ENCODE measurements around the gene PRKCSH. TPM values are rescaled to one million over a fixed set of nuclear protein-coding genes. Genes with fewer than 3 reads are reported as not detected.
"Not testable (repeated sequence)": the region's sequence is repeated elsewhere in the genome, so short reads cannot be mapped to it uniquely, and the experiment has no call there.

Gene PRKCSH
- total RNA-seq, 1 experiment from 2014 or later: 257 TPM

DNA sequence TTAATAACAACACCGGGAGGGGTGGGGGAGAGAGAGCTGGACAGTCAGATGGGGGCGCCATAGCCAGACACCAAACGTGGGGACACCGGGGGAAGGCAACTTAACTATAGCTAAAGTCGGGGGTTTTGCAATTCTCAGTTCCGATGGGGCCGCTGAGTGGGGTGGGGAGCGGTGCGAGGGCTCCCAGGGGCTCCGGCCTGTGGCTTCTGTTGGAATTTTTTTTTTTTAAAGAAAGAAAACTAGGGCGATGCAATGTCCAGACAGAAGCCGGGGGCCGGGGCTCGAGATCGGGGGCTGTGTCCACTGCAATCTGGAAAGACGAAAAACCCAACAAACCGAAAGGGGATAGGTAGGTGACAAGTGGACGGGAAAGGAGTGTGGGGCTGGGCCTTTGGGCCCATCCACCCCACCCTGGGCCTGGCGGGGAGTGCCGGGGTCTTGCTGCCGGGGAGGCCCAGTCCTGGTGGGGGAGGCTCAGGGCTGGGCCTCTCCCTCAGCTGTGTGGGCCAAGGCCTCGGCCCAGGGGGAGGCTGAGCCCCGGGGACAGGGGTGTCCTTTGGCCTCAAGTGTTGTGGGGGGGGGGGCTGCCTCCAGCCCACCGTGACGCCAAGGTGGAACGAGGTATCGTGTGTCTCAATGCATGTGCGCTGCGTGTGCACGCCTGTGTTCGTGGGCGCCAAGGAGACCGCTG, 17.3 kb downstream of the PRKCSH start:
- peaks cover 6% of the 10 kb centered on the region for H3K36me3 Mint-ChIP-seq (ENCODE audit: insufficient read depth, unreplicated experiment)
- no peaks in the 10 kb centered on the region for H3K9me3 Mint-ChIP-seq (ENCODE audit: unreplicated experiment)
- H3K4me1 Mint-ChIP-seq (ENCODE audit: insufficient read depth, unreplicated experiment): no peaks in the 10 kb centered on the region
- TF ChIP-seq, protein P1, sequence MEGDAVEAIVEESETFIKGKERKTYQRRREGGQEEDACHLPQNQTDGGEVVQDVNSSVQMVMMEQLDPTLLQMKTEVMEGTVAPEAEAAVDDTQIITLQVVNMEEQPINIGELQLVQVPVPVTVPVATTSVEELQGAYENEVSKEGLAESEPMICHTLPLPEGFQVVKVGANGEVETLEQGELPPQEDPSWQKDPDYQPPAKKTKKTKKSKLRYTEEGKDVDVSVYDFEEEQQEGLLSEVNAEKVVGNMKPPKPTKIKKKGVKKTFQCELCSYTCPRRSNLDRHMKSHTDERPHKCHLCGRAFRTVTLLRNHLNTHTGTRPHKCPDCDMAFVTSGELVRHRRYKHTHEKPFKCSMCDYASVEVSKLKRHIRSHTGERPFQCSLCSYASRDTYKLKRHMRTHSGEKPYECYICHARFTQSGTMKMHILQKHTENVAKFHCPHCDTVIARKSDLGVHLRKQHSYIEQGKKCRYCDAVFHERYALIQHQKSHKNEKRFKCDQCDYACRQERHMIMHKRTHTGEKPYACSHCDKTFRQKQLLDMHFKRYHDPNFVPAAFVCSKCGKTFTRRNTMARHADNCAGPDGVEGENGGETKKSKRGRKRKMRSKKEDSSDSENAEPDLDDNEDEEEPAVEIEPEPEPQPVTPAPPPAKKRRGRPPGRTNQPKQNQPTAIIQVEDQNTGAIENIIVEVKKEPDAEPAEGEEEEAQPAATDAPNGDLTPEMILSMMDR (IDR thresholded peaks at IDR 0.05; ENCODE audit: unreplicated experiment): no peak
- H3K4me3 Mint-ChIP-seq (ENCODE audit: unreplicated experiment): no peak overlapping the region
- H3K27me3 Mint-ChIP-seq (ENCODE audit: insufficient read depth, unreplicated experiment): no peaks in the 10 kb centered on the region
- CTCF ChIA-PET: interaction anchor here (0.6 kb wide), 1 partner anchor 66 kb away, joined by 3 read pairs; no protein-coding TSS in a partner anchor
- H3K27ac Mint-ChIP-seq (ENCODE audit: low read depth, unreplicated experiment): no peak overlapping the region
- no TSS peak for BruUV-seq (replicated peaks)
- DNase-seq (ENCODE audit: unreplicated experiment): no peak
- POLR2A ChIA-PET: interaction anchor here (0.6 to 1.3 kb wide), 3 partner anchors 9 to 240 kb away, joined by 3 to 4 read pairs (median 3); no protein-coding TSS in a partner anchor
- intact Hi-C loops (cut with micrococcal nuclease): no loop called here

DNA sequence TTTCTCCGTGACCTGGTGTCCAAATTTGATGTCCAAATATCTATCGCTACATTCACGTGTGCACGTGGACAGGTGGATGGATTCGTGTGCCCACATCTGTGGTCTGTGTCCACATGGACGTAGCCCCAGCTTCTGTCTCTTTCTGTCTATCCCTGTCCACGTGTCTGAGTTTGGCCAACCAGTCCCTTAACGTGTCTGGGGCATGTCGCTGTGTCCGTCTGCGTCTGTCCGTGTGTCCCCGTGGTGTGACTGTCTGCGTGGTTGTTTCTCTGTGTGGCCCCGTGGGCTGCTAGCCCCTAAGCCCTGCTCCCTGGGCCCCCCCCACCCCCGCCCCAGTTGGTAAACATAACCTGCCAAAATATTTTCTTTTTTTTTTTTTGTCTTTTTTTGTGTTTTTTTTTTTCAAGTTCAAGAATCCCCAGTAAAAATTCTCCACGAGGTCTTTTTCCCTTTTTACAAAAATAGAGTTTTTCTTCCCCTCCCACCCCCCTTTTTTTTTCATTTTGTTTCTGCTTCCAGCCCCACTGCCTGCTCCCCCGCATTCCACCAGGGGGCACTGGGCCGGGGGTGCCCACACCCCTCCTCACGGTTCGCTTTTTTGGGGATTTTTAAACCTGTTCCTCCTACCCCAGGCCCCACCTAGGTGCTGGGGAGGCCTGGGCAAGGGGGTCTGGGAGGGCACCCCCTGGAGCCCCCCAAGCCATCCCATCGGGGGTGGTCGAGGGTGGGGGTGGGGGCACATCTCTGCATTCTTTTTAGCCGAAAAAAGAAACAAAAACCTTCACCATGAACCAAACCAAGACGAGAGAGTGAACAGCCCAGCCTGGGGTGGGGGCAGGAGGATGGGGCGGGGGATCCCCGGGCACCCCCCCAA, 18.3 kb downstream of the PRKCSH start:
- no TSS peak for BruUV-seq (replicated peaks)
- Mint-ChIP-seq H3K36me3 (ENCODE audit: insufficient read depth, unreplicated experiment) (peaks cover under 1% of the 10 kb centered on the region), H3K4me3 (ENCODE audit: unreplicated experiment) (no peak overlapping the region), H3K4me1 (ENCODE audit: insufficient read depth, unreplicated experiment) (no peaks in the 10 kb centered on the region), H3K27me3 (ENCODE audit: insufficient read depth, unreplicated experiment) (no peaks in the 10 kb centered on the region), H3K9me3 (ENCODE audit: unreplicated experiment) (no peaks in the 10 kb centered on the region), H3K27ac (ENCODE audit: low read depth, unreplicated experiment) (no peak overlapping the region)
- TF ChIP-seq, protein P1 (IDR thresholded peaks at IDR 0.05; ENCODE audit: unreplicated experiment): peak; percentile 16
- DNase-seq (ENCODE audit: unreplicated experiment): no peak
- POLR2A ChIA-PET: no interaction called here
- intact Hi-C loops (cut with micrococcal nuclease): no loop called here
- CTCF ChIA-PET: no interaction called here

DNA sequence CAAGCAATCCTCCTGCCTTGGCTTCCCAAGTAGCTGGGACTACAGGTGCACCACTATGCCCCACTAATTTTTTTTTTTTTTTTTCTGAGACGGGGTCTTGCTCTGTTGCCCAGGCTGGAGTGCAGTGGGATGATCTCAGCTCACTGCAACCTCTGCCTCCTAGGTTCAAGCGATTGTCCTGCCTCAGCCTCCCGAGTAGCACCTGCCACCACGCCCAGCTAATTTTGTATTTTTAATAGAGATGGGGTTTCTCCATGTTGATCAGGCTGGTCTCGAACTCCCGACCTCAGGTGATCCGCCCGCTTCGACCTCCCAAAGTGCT, 19.8 kb downstream of the PRKCSH start:
- H3K36me3 Mint-ChIP-seq (ENCODE audit: insufficient read depth, unreplicated experiment); H3K4me1 Mint-ChIP-seq (ENCODE audit: insufficient read depth, unreplicated experiment); H3K27ac Mint-ChIP-seq (ENCODE audit: low read depth, unreplicated experiment); DNase-seq (ENCODE audit: unreplicated experiment); H3K4me3 Mint-ChIP-seq (ENCODE audit: unreplicated experiment); intact Hi-C loops (cut with micrococcal nuclease); POLR2A ChIA-PET; CTCF ChIA-PET; BruUV-seq (replicated peaks); H3K27me3 Mint-ChIP-seq (ENCODE audit: insufficient read depth, unreplicated experiment); H3K9me3 Mint-ChIP-seq (ENCODE audit: unreplicated experiment): not testable (repeated sequence)

DNA sequence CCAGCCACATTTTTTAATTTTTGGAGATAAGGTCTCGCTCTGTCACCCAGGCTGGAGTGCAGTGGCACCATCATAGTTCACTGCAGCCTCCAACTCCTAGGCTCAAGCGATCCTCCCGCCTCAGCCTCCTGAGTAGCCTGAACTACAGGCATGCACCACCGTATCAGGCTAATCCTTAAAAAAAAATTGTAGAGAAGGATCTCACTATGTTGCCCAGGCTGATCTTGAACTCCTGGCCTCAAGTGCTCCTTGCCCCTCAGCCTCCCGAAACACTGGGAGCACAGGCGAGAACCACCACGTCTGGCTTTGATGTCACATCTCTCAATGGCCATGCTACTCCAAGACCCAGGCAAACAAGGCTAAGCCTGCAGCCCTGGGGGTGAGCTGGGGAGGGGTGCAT, 21.2 kb downstream of the PRKCSH start:
- peaks cover 14% of the 10 kb centered on the region for H3K27me3 Mint-ChIP-seq (ENCODE audit: insufficient read depth, unreplicated experiment)
- ChIA-PET CTCF (no interaction called here), POLR2A (no interaction called here)
- H3K36me3 Mint-ChIP-seq (ENCODE audit: insufficient read depth, unreplicated experiment): no peaks in the 10 kb centered on the region
- intact Hi-C loops (cut with micrococcal nuclease): no loop called here
- TF ChIP-seq, protein P1 (IDR thresholded peaks at IDR 0.05; ENCODE audit: unreplicated experiment): no peak
- no TSS peak for BruUV-seq (replicated peaks)
- DNase-seq (ENCODE audit: unreplicated experiment): no peak
- no peaks in the 10 kb centered on the region for H3K9me3 Mint-ChIP-seq (ENCODE audit: unreplicated experiment)
- H3K4me3 Mint-ChIP-seq (ENCODE audit: unreplicated experiment): no peak overlapping the region
- H3K27ac Mint-ChIP-seq (ENCODE audit: low read depth, unreplicated experiment): no peak overlapping the region
- no peaks in the 10 kb centered on the region for H3K4me1 Mint-ChIP-seq (ENCODE audit: insufficient read depth, unreplicated experiment)

All from MCF 10A (cell line).